DMS53 (cell line): ENCODE data around the gene NR2E3.

Experiments
- DNase-seq: peaks from one replicate; lab custom pipeline; 2025; lab: John Stamatoyannopoulos, UW

The NR2E3 gene

DNA sequence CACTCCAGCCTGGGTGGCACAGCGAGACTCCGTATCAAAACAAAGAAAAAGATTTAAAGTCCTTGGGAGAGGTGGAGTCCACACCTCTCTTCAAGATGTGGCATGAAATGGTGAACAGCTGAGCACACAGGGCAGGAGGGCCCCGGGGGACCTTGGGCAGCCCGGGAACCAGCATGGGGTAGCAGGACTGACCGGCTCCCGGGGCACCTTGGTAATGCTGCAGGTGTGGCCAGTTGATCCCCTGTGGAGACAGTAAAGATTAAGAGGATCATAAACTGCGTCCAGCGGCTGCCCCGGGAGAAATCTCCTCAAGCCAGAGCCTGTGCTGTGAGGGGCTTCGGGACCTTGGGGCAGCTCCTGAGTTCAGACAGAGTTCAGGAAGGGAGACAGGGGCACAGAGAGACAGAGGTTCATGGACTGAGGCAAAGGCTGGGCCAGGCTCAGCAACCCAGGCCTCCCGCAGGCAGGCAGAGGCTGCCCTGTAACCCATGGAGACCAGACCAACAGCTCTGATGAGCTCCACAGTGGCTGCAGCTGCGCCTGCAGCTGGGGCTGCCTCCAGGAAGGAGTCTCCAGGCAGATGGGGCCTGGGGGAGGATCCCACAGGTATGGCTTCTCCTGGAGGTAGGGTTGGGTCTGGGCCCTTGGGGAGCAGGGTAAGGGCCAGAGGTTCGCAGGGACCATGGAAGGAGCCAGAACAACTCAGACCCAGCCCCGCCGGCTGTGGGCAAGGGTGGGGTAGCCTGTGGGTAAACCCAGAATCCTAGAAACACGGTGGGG is at the start of gene NR2E3:
TSS of gene NR2E3 (plus strand) at position 299 of the 780 bp plus-strand sequence. CDS start at position 489, 190 bp downstream.
- DNase-seq = peak; percentile 33

DNA sequence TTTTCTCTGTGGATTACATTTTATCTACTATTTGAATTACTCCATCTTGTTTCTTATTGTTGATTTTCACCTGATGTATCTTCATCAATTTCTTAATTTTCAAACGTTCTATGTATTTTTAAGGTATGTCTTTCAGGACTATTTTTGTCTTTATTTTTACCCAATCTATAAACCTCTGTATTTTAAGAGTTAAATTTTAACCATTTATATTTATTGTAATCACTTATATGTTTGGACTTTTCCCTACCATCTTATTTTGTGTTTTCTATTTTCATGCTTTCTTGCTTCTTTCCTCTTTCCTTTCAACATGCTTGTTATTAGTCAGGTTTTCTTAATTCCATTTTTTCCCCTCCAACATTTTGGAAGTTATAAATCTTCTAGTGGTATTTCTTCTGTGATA is 49.5 kb upstream of the NR2E3 start:
- no peak for DNase-seq

DNA sequence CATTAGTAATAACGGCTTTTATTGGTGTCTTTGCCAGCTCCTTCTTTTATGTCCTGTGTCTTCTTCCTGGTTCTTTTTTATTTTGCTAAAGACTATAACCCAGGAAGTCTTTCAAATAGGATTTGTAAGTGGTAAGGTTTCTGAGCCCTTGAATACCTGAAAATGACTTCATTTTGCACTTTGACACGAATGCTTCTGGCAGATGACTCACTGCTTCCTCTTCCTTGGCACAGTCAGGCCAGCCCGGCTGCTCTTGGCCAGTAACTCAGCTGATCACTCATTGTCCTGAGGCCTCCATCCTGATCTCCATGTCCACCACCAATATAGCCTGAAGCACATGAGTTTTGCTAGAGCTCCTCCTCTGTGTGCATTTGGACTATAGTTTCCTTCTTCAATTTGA is 48.7 kb upstream of the NR2E3 start:
- DNase-seq = peak; percentile 90

DNA sequence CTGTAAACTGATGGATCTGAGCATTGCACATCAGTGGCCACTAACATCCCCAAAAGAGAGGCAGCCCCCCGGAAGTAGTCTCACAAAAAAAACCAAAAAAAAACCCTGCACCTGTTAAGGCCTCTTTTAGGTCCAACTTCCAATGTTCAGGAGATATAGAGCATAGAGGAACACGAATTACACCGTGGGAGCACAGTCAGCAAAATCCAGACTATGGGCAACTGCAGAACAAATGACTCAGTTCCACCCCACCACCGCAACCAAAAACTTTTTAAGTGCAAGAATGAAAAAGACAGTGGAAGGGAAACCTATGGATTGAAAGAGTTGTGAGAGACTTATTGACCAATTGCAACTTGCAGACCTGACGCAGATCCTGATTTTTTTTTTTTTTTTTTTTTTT is 42.2 kb upstream of the NR2E3 start:
- DNase-seq = no peak

DNA sequence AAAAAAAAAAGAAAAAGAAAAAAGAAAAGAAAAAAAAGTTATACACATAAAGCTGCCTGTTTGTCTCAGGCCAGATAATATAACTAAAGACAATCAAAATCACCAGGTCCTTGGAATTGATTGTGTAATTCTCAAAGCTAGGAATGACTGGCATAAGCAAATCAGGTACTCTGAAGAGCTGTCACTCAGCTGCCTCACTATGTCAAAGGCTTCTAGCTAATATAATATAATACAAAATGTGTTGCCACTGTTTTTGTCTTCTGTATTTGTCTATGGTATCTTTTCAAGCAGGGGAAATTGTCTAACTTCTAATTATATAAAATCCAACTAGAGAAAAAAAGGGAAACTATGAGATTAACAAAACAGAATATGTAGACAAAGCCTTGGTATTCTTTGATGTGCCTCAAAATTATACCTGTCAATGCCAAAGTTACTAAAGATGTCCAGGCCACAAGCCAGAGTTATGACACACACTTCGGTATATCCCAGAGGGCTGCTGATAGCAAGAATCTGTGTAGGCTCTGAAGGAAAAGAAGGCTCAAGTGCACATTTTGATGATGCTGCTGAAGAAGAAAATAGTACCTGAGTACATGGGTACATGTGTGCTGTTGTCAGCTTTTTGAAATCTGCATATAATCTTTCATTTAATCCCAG is 37.0 kb upstream of the NR2E3 start:
- no peak for DNase-seq

DNA sequence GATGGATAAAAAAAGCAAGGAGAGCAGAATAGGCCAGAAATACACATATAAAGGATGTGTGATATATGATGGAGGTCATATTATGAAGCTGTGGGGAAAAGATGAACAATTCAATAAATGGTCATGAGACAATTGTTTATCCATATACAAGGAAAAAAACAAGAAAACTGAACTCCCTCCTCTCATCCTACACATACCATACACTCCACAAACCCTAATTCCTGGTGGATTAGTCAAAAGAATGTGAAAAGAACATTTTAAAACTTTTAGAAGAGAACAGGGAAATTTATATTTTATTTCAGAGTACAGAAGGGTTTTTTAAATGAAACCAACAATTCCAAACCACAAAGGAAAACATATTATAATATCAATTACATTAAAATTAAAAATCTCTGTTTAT is 34.5 kb upstream of the NR2E3 start:
- no peak for DNase-seq

DNA sequence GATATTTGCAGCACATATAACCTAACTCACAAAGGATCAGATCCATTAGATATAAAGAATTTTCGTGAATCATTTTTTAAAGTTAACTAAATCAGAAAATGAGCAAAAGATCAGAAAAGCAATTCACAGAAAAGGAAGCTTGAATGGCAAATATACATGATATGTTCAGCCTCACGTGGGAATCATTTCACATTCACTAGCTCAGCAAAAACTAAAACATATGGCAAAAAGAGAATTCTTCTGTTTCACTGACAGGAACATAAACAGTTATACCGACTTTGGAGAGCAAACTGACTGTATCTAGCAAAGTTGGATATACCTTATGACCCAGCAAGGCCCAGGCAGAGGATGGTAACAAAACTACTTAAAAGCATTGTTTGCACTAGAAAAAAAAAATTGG is 34.0 kb upstream of the NR2E3 start:
- no peak for DNase-seq

- no peak for DNase-seq
Observed at GRCh38 chr15:71777216-71777943, 33.0 kb upstream of the NR2E3 start.

DNA sequence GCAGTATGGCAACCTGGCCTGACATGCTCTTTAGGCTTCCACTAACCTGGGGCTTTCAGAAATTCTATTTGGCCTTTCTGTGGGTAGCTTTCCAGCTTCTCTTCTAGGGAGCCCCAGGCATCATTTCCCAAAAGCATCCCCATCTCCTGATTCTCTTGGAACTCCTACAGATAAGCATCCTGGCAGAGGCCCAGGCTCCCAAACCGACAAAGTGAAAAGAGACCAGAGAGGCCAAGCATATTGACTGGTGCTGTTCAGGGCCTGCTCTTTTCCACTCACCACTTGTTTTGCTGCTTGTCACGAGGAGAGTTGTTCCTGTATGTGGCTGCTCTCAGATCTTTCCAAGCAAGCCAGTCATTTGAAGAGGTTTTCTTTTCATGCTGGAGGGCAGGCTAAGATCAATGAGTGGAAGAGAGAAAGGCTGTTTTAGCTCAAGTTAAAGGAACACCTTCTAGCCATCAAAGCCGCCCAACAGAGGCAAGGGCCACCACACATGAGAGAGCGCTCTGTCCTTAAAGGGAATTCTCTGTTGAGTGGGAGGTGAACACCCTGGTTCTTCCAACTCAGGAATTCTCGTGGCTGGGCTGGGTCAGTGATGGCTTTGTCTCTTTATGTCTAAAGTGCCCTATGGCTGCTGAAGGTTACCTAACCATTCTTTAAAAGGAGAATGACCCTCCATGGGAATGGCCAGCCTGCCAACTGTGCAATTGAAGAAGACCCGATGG is 31.1 kb upstream of the NR2E3 start:
- no peak for DNase-seq

DNA sequence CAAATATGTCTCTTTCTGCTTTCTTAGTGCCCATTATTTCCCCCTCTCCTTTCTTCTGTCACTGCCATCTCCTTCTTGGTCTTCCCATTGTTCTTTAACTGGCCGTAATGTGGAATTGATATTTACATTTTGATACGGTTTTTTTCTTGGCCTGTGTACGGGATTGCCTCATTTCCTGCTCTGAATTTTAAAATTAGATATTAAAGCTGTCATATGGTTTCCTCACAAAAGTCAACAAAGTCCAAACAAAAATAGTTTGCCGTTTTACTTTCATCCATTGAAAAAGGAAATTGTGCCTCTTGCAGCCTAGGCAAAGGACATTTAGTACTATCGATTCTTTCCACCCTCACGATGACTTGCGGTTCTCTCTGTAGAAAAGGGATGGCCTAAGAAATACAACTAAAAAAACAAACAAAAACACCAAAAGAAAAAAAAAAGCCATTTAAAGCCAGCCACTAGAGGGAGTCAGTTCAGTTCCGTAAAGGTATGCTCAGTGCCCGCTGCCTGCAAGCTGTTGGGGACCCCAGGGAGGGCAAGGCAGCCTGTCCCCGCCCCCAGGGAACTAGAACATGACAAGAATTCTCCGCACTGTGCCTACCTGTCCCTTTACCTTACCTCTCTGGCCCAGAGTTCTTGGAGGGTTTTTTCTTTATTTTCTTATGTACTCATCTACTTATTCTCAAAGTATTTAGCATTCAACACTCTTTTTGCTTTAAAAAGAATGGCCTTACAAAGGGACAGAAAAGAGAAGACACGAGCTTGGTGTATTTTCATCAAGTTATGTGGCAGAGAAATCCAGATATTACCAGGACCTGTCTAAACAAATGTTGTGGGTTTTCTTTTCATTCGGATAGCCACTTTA is 30.0 kb upstream of the NR2E3 start:
- DNase-seq = peak; percentile 72

- no peak for DNase-seq
Observed at GRCh38 chr15:71781179-71781964, 29.0 kb upstream of the NR2E3 start.

DNA sequence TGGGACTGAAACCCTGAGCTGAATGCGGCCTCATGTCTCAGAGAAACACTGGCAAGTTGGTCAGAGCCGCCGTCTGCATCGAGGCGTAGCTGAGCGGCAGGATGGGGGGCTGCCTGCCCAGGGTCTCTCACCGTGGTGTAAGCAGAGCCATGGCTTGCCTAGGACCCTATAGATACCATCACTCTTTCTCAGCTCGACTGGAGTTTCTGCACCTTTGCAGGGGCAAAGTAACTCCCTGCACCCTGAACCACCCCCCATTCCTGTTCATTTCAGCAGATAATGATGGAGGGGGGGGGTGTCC is 28.4 kb upstream of the NR2E3 start:
- no peak for DNase-seq

DNA sequence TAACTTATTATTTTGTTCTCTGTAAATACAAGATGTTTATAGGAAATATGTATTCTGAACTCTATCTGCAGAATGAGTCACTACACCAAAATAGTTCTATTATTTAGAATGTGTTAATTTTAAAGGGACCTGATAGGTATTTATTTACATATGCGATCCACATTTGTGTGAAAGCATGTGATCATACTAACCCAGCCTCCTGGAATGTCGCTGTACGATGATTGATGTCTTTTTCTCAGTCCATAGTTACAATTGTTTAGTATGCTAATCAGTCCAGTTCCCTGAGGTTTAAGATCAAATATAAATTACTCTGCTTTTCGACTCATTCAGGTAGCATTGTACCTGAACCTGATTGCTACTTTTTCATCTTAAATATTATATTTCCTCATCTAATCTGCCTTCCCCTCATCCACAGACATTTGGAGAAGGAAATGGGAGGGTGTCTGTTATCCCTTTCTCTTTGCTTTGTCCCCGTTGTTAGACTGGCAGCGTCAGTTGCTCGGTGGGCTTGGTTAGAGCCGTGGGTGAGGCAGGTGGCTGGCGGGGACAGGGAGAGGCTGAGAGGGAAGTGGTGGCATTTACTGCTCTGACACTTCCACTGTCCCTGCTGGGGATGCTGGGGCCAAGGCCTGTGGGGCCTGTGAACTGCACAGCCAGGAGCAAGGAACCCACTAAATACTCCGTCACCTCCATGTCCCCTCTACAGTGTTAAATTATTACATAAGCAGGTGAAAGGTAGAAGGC is 27.8 kb upstream of the NR2E3 start:
- DNase-seq = no peak

- DNase-seq = peak; percentile 5
Observed at GRCh38 chr15:71784719-71785118, 25.6 kb upstream of the NR2E3 start.

DNA sequence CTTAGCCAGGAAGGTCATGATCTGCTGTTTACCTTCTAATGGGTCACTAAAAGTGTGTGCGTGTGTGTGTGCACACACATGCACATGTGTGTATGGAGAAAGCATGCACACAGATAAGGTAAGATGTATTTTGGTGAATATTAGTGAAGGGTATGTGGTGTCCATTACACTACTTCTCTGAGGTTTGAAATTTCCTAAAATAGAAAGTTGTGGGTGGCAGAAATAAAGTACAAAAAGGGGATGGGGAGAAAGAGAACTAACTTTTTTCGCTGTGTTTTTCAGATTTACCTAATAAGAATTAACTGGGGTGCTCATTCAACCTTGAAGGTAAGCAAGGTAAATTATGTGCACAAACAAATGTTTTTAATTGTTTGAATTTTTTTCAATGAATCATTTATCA is 24.4 kb upstream of the NR2E3 start:
- DNase-seq = no peak

DNA sequence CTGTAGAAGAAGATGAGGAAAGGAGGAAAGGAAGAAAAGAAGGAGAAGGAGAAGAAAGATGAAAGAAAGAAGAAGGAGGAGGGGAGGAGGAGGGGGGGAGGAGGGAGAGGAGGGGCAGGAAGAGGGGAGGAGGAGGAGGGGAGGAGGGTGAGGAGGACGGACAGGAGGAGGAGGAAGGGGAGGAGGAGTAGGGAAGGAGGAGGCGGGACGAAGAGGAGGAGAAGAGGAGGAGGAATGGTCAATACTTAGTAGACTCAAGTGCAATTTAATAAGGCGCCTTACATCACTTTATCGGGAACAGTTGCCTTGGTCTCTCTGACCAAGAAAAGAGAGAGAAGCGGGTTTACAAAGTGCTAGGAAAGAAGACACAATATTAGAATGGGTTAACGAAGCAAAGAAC is 23.7 kb upstream of the NR2E3 start:
- DNase-seq = no peak

- no peak for DNase-seq
Observed at GRCh38 chr15:71788646-71789579, 21.4 kb upstream of the NR2E3 start.

DNA sequence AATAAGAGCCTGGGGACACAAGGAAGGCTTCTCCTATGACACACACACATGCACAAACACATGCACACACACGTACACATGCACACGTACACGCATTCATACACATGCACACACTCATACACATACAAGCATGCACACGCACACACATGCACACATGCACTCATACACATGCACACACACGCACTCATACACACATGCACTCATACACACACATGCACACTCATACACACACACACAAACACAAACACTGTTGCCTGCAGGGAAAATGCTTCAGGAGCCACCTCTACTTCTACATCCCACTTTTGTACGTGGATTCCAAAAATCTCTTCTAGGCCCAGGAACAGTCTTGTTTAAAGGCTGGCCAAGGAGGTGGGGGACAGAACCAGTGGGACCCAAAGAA is 20.7 kb upstream of the NR2E3 start:
- no peak for DNase-seq

DNA sequence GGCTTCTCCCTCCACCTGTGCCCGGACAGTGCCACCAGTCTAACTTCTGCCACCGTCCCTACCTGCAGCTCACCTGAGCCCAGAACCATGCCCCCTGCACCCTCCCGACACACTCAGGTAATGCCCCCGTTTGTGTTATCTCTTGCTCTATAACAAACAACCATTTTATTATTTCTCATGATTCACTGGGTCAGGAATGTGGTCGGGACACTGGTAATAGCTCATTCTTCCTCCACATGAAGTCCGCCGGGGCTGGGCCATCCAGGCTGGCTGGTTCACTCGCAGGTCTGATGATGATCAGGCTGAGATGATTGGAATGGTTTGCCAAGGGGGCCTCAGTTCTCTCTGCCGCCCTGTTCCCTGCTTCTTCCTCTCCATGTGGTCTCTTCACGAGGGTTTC is 20.3 kb upstream of the NR2E3 start:
- no peak for DNase-seq
